ENCODE results near the gene USP48.

The USP48 gene

GRCh38 chr1:21667348-21668231 lies 115.4 kb downstream of the USP48 start:
- no peak for DNase-seq

- DNase-seq = peak in 2 of 3 experiments; percentile 65 to 74
Observed at GRCh38 chr1:21666576-21667320, 116.2 kb downstream of the USP48 start.

- peak in 2 of 3 experiments; percentile 36 to 59 for DNase-seq
Observed at GRCh38 chr1:21665711-21666575, 117.0 kb downstream of the USP48 start.

- no peak for DNase-seq
Observed at GRCh38 chr1:21664806-21665588, 118.0 kb downstream of the USP48 start.

- no peak for DNase-seq
Observed at GRCh38 chr1:21663951-21664805, 118.8 kb downstream of the USP48 start.

- no peak for DNase-seq
Observed at GRCh38 chr1:21663248-21663950, 119.5 kb downstream of the USP48 start.

GRCh38 chr1:21662426-21663247 lies 120.3 kb downstream of the USP48 start:
- peak in 1 of 3 experiments; percentile 47 for DNase-seq

- DNase-seq = no peak
Observed at GRCh38 chr1:21661886-21662285, 121.1 kb downstream of the USP48 start.

- no peak for DNase-seq
Observed at GRCh38 chr1:21659924-21660326, 123.0 kb downstream of the USP48 start.

GRCh38 chr1:21659099-21659923 lies 123.6 kb downstream of the USP48 start:
- DNase-seq = peak; percentile 81 to 89 (median 82)

- DNase-seq = no peak
Observed at GRCh38 chr1:21657456-21658190, 125.3 kb downstream of the USP48 start.

GRCh38 chr1:21655748-21656147 lies 127.2 kb downstream of the USP48 start:
- DNase-seq = no peak

- no peak for DNase-seq
Observed at GRCh38 chr1:21655259-21655658, 127.7 kb downstream of the USP48 start.

- DNase-seq = no peak
Observed at GRCh38 chr1:21654209-21654608, 128.7 kb downstream of the USP48 start.

GRCh38 chr1:21653744-21654100 lies 129.2 kb downstream of the USP48 start:
- no peak for DNase-seq

GRCh38 chr1:21652937-21653743 lies 129.8 kb downstream of the USP48 start:
- no peak for DNase-seq

Data from NCI-H1417 (cell line).